Measurements from ENCODE around the gene SART3. TPM values are rescaled to one million over a fixed set of nuclear protein-coding genes. Genes with fewer than 3 reads are reported as not detected.

SART3 gene
- polyA plus RNA-seq, 1 of the 3 experiments (the other 2 are of a cell fraction) = 28.9 TPM

- H3K79me2 ChIP-seq (ENCODE audit: insufficient read depth) = no peaks in the 10 kb centered on the region
- no peaks in the 10 kb centered on the region for H3K36me3 ChIP-seq (replicated peaks in 1 of 2; ENCODE audit: control insufficient read depth in 1 of 2, insufficient read depth in 2 of 2, low read length in 1 of 2)
- ChIA-PET POLR2A (no interaction called here), CTCF (interaction anchor here (0.9 to 4.6 kb wide), 3 partner anchors 21 to 206 kb away, joined by 3 to 23 read pairs (median 5); no protein-coding TSS in a partner anchor)
- H3F3A ChIP-seq (replicated peaks; ENCODE audit: insufficient read depth) = peaks cover 7% of the 10 kb centered on the region
- H3K9me3 ChIP-seq = no peaks in the 10 kb centered on the region
- TF ChIP-seq SIN3A (IDR thresholded peaks at IDR 0.05; ENCODE audit: borderline replicate concordance, low read depth, low read length) (no peak), IRF3 (IDR thresholded peaks at IDR 0.05; ENCODE audit: low read depth, low read length) (no peak), PBX3 (IDR thresholded peaks at IDR 0.05) (no peak), MXI1 (IDR thresholded peaks at IDR 0.05; ENCODE audit: low read depth, low read length) (peak; percentile 74; the same call in 1 of the 2 replicates), EP300 (IDR thresholded peaks at IDR 0.05; ENCODE audit: borderline replicate concordance in 1 of 2, low read depth in 1 of 2, low read length in 1 of 2) (peak in 1 of 2 experiments; percentile 43; a peak in 1 of 4 replicates), RFX5 (IDR thresholded peaks at IDR 0.05; ENCODE audit: low read length) (no peak), NFIC (IDR thresholded peaks at IDR 0.05; ENCODE audit: borderline replicate concordance) (no peak), TCF12 (IDR thresholded peaks at IDR 0.05) (peak; percentile 49), RCOR1 (IDR thresholded peaks at IDR 0.05; ENCODE audit: low read length) (peak; percentile 63; the same call in 1 of the 2 replicates), MEF2A (IDR thresholded peaks at IDR 0.05; ENCODE audit: borderline replicate concordance, low read depth) (no peak), CHD2 (IDR thresholded peaks at IDR 0.05; ENCODE audit: low read length, partially characterized antibody) (peak; percentile 94), USF1 (IDR thresholded peaks at IDR 0.05; ENCODE audit: borderline replicate concordance, low read depth) (peak; percentile 73; the same call in 1 of the 2 replicates), EZH2phosphoT487 (IDR thresholded peaks at IDR 0.05; ENCODE audit: borderline replicate concordance, low read depth) (no peak), MAX (IDR thresholded peaks at IDR 0.05; ENCODE audit: low read depth) (no peak)
- H3K4me2 ChIP-seq = peak overlapping the region; percentile 91
- peaks cover 0 to 26% of the 10 kb centered on the region in 2 experiments; a peak in 1 of 4 replicates for H3K4me1 ChIP-seq (ENCODE audit: control insufficient read depth in 1 of 2, insufficient read depth in 2 of 2, low read depth in 1 of 2, low read length in 1 of 2)
- no peaks in the 10 kb centered on the region for H3K27me3 ChIP-seq (ENCODE audit: insufficient read depth)
- peak overlapping the region; percentile 45 to 60 for H3K4me3 ChIP-seq (ENCODE audit: low read depth in 2 of 2, low read length in 1 of 2)
- H2AFZ ChIP-seq (ENCODE audit: low read depth) = 0 out of 2 replicates have a peak overlapping the region, but pooled peaks have one; percentile 41
- peak; percentile 81 for DNase-seq
- H3K9ac ChIP-seq = peak overlapping the region; percentile 42; the same call in 1 of the 2 replicates
- WGBS (ENCODE audit: low lambda C conversion rate) = 15% methylated on average over 3 of the region's 10 CpGs
- H3K9me2 ChIP-seq = no peaks in the 10 kb centered on the region
- no peaks in the 10 kb centered on the region for H4K20me1 ChIP-seq (ENCODE audit: insufficient read depth)
- peak overlapping the region in 1 of 2 experiments; percentile 83; a peak in 2 of 4 replicates for H3K27ac ChIP-seq (ENCODE audit: low read depth in 2 of 2, low read length in 1 of 2)
Observed at GRCh38 chr12:108596854-108597558, 36.0 kb upstream of the SART3 start.
